Pancreas (tissue), 10 donors: Measurements from ENCODE around the gene PTPMT1. TPM values are rescaled to one million over a fixed set of nuclear protein-coding genes. Genes with fewer than 3 reads are reported as not detected.

Experiments used
- ATAC-seq, 4 donors: fragments of 200-7000 bp; cut with Tn5 transposase; one replicate each; pipeline versions ENCODE4 v1.8.0 to v1.9.1; 2020; ENCODE audit warnings: mild to moderate bottlenecking in 4 of 4, moderate library complexity in 4 of 4
- DNase-seq, 6 donors: peaks; one replicate each; pipeline ENCODE4 v3.0.0-alpha.2; 2020
- FAIRE-seq: peaks from 2 replicates; lab custom pipeline; 2012; peaks lifted over from hg19 to GRCh38; lab: Jason Lieb, UNC
- H3K27ac ChIP-seq, 4 donors: fragments of 200-600 bp; sonication (generic); 1 replicate in 3 of 4; 2 replicates in 1 of 4; pipeline versions ENCODE4 v1.5.0 to v1.8.0; 2020
- H3K27me3 ChIP-seq, 4 donors: fragments of 200-600 bp; one replicate each; pipeline ENCODE4 v1.8.0; 2021
- H3K36me3 ChIP-seq, 3 donors: fragments of 200-600 bp; sonication (generic) in 1 of 3; one replicate each; pipeline versions ENCODE4 v1.5.0 to v1.8.0; 2020 to 2021
- H3K4me1 ChIP-seq, 3 donors: fragments of 200-600 bp; one replicate each; pipeline ENCODE4 v1.8.0; 2021
- H3K4me3 ChIP-seq, 4 donors: fragments of 200-600 bp; sonication (generic) in 2 of 4; one replicate each; pipeline versions ENCODE4 v1.5.0 to v1.8.0; 2020 to 2021
- H3K9me3 ChIP-seq, 4 donors: fragments of 200-600 bp; one replicate each; pipeline ENCODE4 v1.8.0; 2021
- CTCF ChIP-seq, 4 donors: fragments of 200-600 bp; sonication (generic) in 3 of 4; IDR thresholded peaks; one replicate each; pipeline versions ENCODE4 v1.5.0 to v1.8.0; 2021; ENCODE audit warnings: antibody characterized with exemption in 4 of 4
- WGBS, 2 donors: extraction: QIAGEN DNeasy Blood & Tissue Kit; methylation state at CpG; one replicate each; pipeline ENCODE4 v1.1.7; 2013; 5-methylcytosine and 5-hydroxymethylcytosine counted together
- intact Hi-C, 3 donors: fragments of 100-400 bp; cut with DNase I; formaldehyde crosslinking; loops; one replicate each; pipeline versions ENCODE4 v1.11.1 to v1.14.2; 2022
- polyA plus RNA-seq, 2 donors: library from polyadenylated mRNA; stranded (reverse); fragments of 200-250 nt; gene quantifications; one replicate each; pipeline ENCODE4 v1.2.3, GENCODE V29; 2013
- total RNA-seq, 6 donors: library from RNA; stranded (reverse); fragmentation: NEBNext Ultra II Directional in 4 of 6; extraction: Animal tissue kit (Norgen Biotek cat#: 25700) in 4 of 6; gene quantifications; one replicate each; pipeline versions ENCODE4 v1.2.1 to v1.2.4, GENCODE V29; 2021 to 2023
- donor health status: healthy with polysubstance abuse.
- donor health status: DM: no; HTN: no; CAD: no; lungs with moderate emphysema.
- donor health status: DM: no; HTN: no; CAD: no.
- donor health status: control.
- donor health status: control.
- donor health status: Bipolar disorder and iron deficiency.
- donor health status: DM: yes; HTN: yes; CAD: no.
- donor health status: DM: no; HTN: no; CAD: no.
- donor health status: DM: no; HTN: no; CAD: no.
- donor health status: DM: yes; HTN: yes; CAD: no.

Gene PTPMT1
- total and polyA plus RNA-seq, 8 donors = 15.7 to 34.3 (median 21.4) TPM

- Histone ChIP-seq H3K4me1 (no peaks in the 10 kb centered on the region), H3K27me3 (no peaks in the 10 kb centered on the region), H3K9me3 (no peaks in the 10 kb centered on the region), H3K36me3 (peaks cover 0 to 15% (median 6%) of the 10 kb centered on the region in 3 donors), H3K27ac (no peak overlapping the region), H3K4me3 (no peak overlapping the region)
- TF ChIP-seq CTCF (IDR thresholded peaks at IDR 0.05) = peak in 2 of 4 donors; percentile 10 to 11
- intact Hi-C loops = no loop called here
- ATAC-seq = peak; percentile 46 to 86 (median 78)
- DNase-seq = peak in 2 of 6 donors; percentile 27 to 40
- no peak for FAIRE-seq
- 83 to 88% methylated on average over 10 of the region's 10 CpGs for WGBS, 2 donors
These were observed 51.5 kb downstream of the PTPMT1 start for GRCh38 chr11:47616726-47617416.

GRCh38 chr11:47617417-47617809 is 52.0 kb downstream of the PTPMT1 start:
- ATAC-seq (peak in 2 of 4 donors; percentile 18 to 52), FAIRE-seq (no peak), DNase-seq (no peak)
- no peak overlapping the region for H3K4me3 ChIP-seq
- no peak overlapping the region for H3K27ac ChIP-seq
- no peaks in the 10 kb centered on the region for H3K27me3 ChIP-seq
- H3K36me3 ChIP-seq = peaks cover 2 to 20% (median 6%) of the 10 kb centered on the region in 3 donors
- TF ChIP-seq CTCF (IDR thresholded peaks at IDR 0.05) = no peak
- intact Hi-C loops = no loop called here
- WGBS, 2 donors = 50 to 52% methylated on average over 3 of the region's 3 CpGs
- H3K9me3 ChIP-seq = no peaks in the 10 kb centered on the region
- no peaks in the 10 kb centered on the region for H3K4me1 ChIP-seq

GRCh38 chr11:47620836-47621378 is 55.5 kb downstream of the PTPMT1 start:
- DNase-seq (no peak), FAIRE-seq (no peak), ATAC-seq (no peak)
- no peak for TF ChIP-seq CTCF (IDR thresholded peaks at IDR 0.05)
- Histone ChIP-seq H3K27ac (no peak overlapping the region), H3K4me3 (no peak overlapping the region), H3K36me3 (peaks cover 4 to 40% (median 6%) of the 10 kb centered on the region in 3 donors), H3K4me1 (no peaks in the 10 kb centered on the region), H3K9me3 (no peaks in the 10 kb centered on the region), H3K27me3 (no peaks in the 10 kb centered on the region)
- WGBS, 2 donors = 91 to 95% methylated on average over 2 of the region's 2 CpGs
- intact Hi-C loops = no loop called here

Other genes starting within 250 kb of the PTPMT1 start
- 1 to 10 TPM in 1 of 6 donors, under 1 TPM in 3, not detected in 2; 0.06 to 1.0 (median 0.09) TPM for gene MYBPC3, start 212.9 kb upstream of the PTPMT1 start, total RNA-seq
- gene MYBPC3, start 212.9 kb upstream of the PTPMT1 start, polyA plus RNA-seq = under 1 TPM; 0.14 to 0.23 TPM
- 10 to 100 TPM in 2 of 6 donors, 1 to 10 TPM in 4; 1.0 to 24.2 (median 4.5) TPM for gene SPI1, start 187.1 kb upstream of the PTPMT1 start, total RNA-seq
- 1 to 10 TPM; 4.7 to 7.6 TPM for gene SPI1, start 187.1 kb upstream of the PTPMT1 start, polyA plus RNA-seq
- gene SLC39A13, start 157.0 kb upstream of the PTPMT1 start, total RNA-seq = 10 to 100 TPM; 14.6 to 28.5 (median 19.3) TPM
- gene SLC39A13, start 157.0 kb upstream of the PTPMT1 start, polyA plus RNA-seq = 10 to 100 TPM; 52.6 to 55.6 TPM
- gene PSMC3, start 139.2 kb upstream of the PTPMT1 start, total RNA-seq = 10 to 100 TPM; 37.4 to 59.4 (median 50.3) TPM
- 10 to 100 TPM; 55.0 to 67.5 TPM for gene PSMC3, start 139.2 kb upstream of the PTPMT1 start, polyA plus RNA-seq
- gene RAPSN, start 116.5 kb upstream of the PTPMT1 start, total RNA-seq = under 1 TPM; 0.18 to 0.56 (median 0.30) TPM
- under 1 TPM; 0.34 to 0.92 TPM for gene RAPSN, start 116.5 kb upstream of the PTPMT1 start, polyA plus RNA-seq
- gene CELF1, start 12.5 kb upstream of the PTPMT1 start, total RNA-seq = 10 to 100 TPM; 31.0 to 56.3 (median 38.4) TPM
- gene CELF1, start 12.5 kb upstream of the PTPMT1 start, polyA plus RNA-seq = 10 to 100 TPM; 20.0 to 29.5 TPM
- 1 to 10 TPM; 4.3 to 8.9 (median 6.7) TPM for gene KBTBD4, start 13.4 kb downstream of the PTPMT1 start, total RNA-seq
- 10 to 100 TPM in 1 of 2 donors, 1 to 10 TPM in 1; 3.5 to 13.0 TPM for gene KBTBD4, start 13.4 kb downstream of the PTPMT1 start, polyA plus RNA-seq
- 10 to 100 TPM; 28.8 to 48.5 (median 35.3) TPM for gene NDUFS3, start 13.5 kb downstream of the PTPMT1 start, total RNA-seq
- gene NDUFS3, start 13.5 kb downstream of the PTPMT1 start, polyA plus RNA-seq = 100 to 1,000 TPM in 1 of 2 donors, 10 to 100 TPM in 1; 85.8 to 113 TPM
- under 1 TPM in 1 of 6 donors, not detected in 5; 0.17 TPM for gene FAM180B, start 21.1 kb downstream of the PTPMT1 start, total RNA-seq
- gene FAM180B, start 21.1 kb downstream of the PTPMT1 start, polyA plus RNA-seq = not detected
- 1 to 10 TPM in 1 of 6 donors, under 1 TPM in 4, not detected in 1; 0.09 to 1.1 (median 0.20) TPM for gene C1QTNF4, start 28.8 kb downstream of the PTPMT1 start, total RNA-seq
- 1 to 10 TPM; 1.3 to 3.6 TPM for gene C1QTNF4, start 28.8 kb downstream of the PTPMT1 start, polyA plus RNA-seq
- gene MTCH2, start 77.0 kb downstream of the PTPMT1 start, total RNA-seq = 10 to 100 TPM; 13.5 to 34.2 (median 25.5) TPM
- 10 to 100 TPM; 13.6 to 23.2 TPM for gene MTCH2, start 77.0 kb downstream of the PTPMT1 start, polyA plus RNA-seq
- 1 to 10 TPM in 3 of 6 donors, under 1 TPM in 3; 0.51 to 2.4 (median 0.91) TPM for gene AGBL2, start 149.8 kb downstream of the PTPMT1 start, total RNA-seq
- gene AGBL2, start 149.8 kb downstream of the PTPMT1 start, polyA plus RNA-seq = 1 to 10 TPM; 1.8 to 4.3 TPM
- gene FNBP4, start 201.7 kb downstream of the PTPMT1 start, total RNA-seq = 10 to 100 TPM; 31.7 to 56.1 (median 38.4) TPM
- gene FNBP4, start 201.7 kb downstream of the PTPMT1 start, polyA plus RNA-seq = 10 to 100 TPM; 38.5 to 53.6 TPM